ENCODE measurements around the gene CFAP65. TPM values are rescaled to one million over a fixed set of nuclear protein-coding genes. Genes with fewer than 3 reads are reported as not detected.

Gene CFAP65
- total RNA-seq, 4 donors from 2014 or later: not detected

GRCh38 chr2:219025637-219026585 lies 15.4 kb downstream of the CFAP65 start:
- Histone ChIP-seq H3K27me3 (peaks cover 47% of the 10 kb centered on the region), H3K36me3 (no peaks in the 10 kb centered on the region), H3K9me3 (no peaks in the 10 kb centered on the region), H3K4me1 (no peaks in the 10 kb centered on the region), H3K4me3 (no peak overlapping the region), H3K27ac (no peak overlapping the region)
- TF ChIP-seq POLR2AphosphoS5 (IDR thresholded peaks at IDR 0.05) (no peak), CTCF (IDR thresholded peaks at IDR 0.05) (no peak), POLR2A (IDR thresholded peaks at IDR 0.05) (no peak), EP300 (IDR thresholded peaks at IDR 0.05) (no peak)
- 70 to 87% methylated on average over 6 to 8 of the region's 18 CpGs for WGBS, 2 donors (ENCODE audit: low coverage in 1 of 2)
- ATAC-seq: no peak

GRCh38 chr2:219024059-219024458 lies 17.3 kb downstream of the CFAP65 start:
- TF ChIP-seq POLR2A (IDR thresholded peaks at IDR 0.05) (no peak), EP300 (IDR thresholded peaks at IDR 0.05) (no peak), POLR2AphosphoS5 (IDR thresholded peaks at IDR 0.05) (no peak), CTCF (IDR thresholded peaks at IDR 0.05) (no peak)
- no peak overlapping the region for H3K4me3 ChIP-seq
- H3K27ac ChIP-seq: no peak overlapping the region
- WGBS, 2 donors (ENCODE audit: low coverage in 1 of 2): no CpG with 5 or more reads among the region's 11 CpGs
- no peaks in the 10 kb centered on the region for H3K9me3 ChIP-seq
- no peaks in the 10 kb centered on the region for H3K4me1 ChIP-seq
- H3K36me3 ChIP-seq: no peaks in the 10 kb centered on the region
- peaks cover 38% of the 10 kb centered on the region for H3K27me3 ChIP-seq
- ATAC-seq: no peak

- no peaks in the 10 kb centered on the region for H3K36me3 ChIP-seq
- peaks cover 38% of the 10 kb centered on the region for H3K27me3 ChIP-seq
- TF ChIP-seq CTCF (IDR thresholded peaks at IDR 0.05): no peak
- no peak for TF ChIP-seq POLR2AphosphoS5 (IDR thresholded peaks at IDR 0.05)
- no peak for TF ChIP-seq POLR2A (IDR thresholded peaks at IDR 0.05)
- TF ChIP-seq EP300 (IDR thresholded peaks at IDR 0.05): no peak
- no peak for ATAC-seq
- no peaks in the 10 kb centered on the region for H3K4me1 ChIP-seq
- no peak overlapping the region for H3K27ac ChIP-seq
- no peaks in the 10 kb centered on the region for H3K9me3 ChIP-seq
- 30 to 77% methylated on average over 2 to 8 of the region's 12 CpGs for WGBS, 2 donors (ENCODE audit: low coverage in 1 of 2)
- H3K4me3 ChIP-seq: no peak overlapping the region
These were observed 18.2 kb downstream of the CFAP65 start for GRCh38 chr2:219023045-219023605.

- no peaks in the 10 kb centered on the region for H3K4me1 ChIP-seq
- no peak overlapping the region for H3K27ac ChIP-seq
- TF ChIP-seq POLR2A (IDR thresholded peaks at IDR 0.05): no peak
- TF ChIP-seq EP300 (IDR thresholded peaks at IDR 0.05): no peak
- TF ChIP-seq POLR2AphosphoS5 (IDR thresholded peaks at IDR 0.05): no peak
- no peak for TF ChIP-seq CTCF (IDR thresholded peaks at IDR 0.05)
- no CpG with 5 or more reads among the region's 5 CpGs for WGBS, 2 donors (ENCODE audit: low coverage in 1 of 2)
- peaks cover 36% of the 10 kb centered on the region for H3K27me3 ChIP-seq
- no peaks in the 10 kb centered on the region for H3K9me3 ChIP-seq
- ATAC-seq: no peak
- no peak overlapping the region for H3K4me3 ChIP-seq
- no peaks in the 10 kb centered on the region for H3K36me3 ChIP-seq
These were observed 18.7 kb downstream of the CFAP65 start for GRCh38 chr2:219022616-219023015.

Data from gastroesophageal sphincter (tissue), 4 donors.